Measurements from ENCODE around the gene PRR5L. TPM values are rescaled to one million over a fixed set of nuclear protein-coding genes. Genes with fewer than 3 reads are reported as not detected.
A peak's percentile ranks its signal among the peaks of the same experiment; 100 is the strongest.

The PRR5L gene
- total and polyA plus RNA-seq, 2 experiments from 2014 or later = 0.70 to 2.6 TPM

DNA sequence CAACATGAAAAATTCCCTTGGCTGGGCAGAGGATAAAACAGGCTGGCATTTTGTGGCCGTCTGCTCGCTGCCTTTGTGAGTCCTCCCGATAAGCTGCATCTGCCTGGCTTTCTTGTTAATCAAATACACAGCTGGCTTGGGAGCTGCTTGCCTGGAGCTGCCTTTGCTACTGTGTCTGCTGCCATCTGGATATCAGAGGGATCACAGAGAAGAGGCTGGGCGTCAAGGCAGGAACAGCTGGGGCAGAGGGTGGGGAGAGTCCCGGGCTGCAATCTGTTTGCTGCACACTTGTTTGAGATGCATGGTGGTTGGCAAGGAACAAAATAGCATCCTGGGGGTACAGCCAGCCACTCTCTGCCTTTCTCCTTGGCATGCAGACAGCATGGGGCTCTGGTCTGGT lies 42.9 kb upstream of the PRR5L start:
- H3K9me3 ChIP-seq (ENCODE audit: low read depth) = no peaks in the 10 kb centered on the region
- H3K4me1 ChIP-seq (ENCODE audit: low read depth) = no peaks in the 10 kb centered on the region
- no peaks in the 10 kb centered on the region for H3K27me3 ChIP-seq
- no peak for TF ChIP-seq CTCF (IDR thresholded peaks at IDR 0.05; ENCODE audit: low read depth, low read length)
- H3K4me3 ChIP-seq = no peak overlapping the region
- H3K27ac ChIP-seq = no peak overlapping the region
- no peaks in the 10 kb centered on the region for H3K36me3 ChIP-seq
- no peak for DNase-seq (ENCODE audit: low read depth in 1 of 2, low spot score in 1 of 2)

GRCh38 chr11:36254713-36255112 lies 41.4 kb upstream of the PRR5L start:
- H3K9me3 ChIP-seq (ENCODE audit: low read depth) = no peaks in the 10 kb centered on the region
- no peak overlapping the region for H3K27ac ChIP-seq
- no peaks in the 10 kb centered on the region for H3K4me1 ChIP-seq (ENCODE audit: low read depth)
- H3K36me3 ChIP-seq = no peaks in the 10 kb centered on the region
- no peak overlapping the region for H3K4me3 ChIP-seq
- no peak for DNase-seq (ENCODE audit: low read depth in 1 of 2, low spot score in 1 of 2)
- peaks cover 3% of the 10 kb centered on the region for H3K27me3 ChIP-seq
- TF ChIP-seq CTCF (IDR thresholded peaks at IDR 0.05; ENCODE audit: low read depth, low read length) = no peak

DNA sequence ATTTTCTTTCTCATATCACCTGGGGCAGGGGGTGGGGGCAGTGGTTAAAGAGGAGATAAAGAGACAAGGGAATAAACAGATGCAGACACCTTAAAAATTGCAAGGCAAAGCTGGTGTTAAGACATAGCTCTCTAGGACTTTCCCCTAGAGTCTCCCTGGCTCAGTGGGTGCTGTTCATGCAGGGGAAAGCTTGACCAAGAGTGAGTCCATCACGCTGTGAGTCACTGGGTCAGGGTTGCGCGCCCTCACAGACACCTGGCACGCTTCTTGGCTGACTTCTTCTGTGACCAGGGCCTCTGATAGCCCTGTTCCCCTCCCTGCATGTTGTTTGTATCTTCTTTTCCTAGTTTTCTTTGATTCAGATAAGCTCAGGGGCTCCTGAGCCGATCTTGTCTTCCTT lies 38.7 kb upstream of the PRR5L start:
- no peaks in the 10 kb centered on the region for H3K36me3 ChIP-seq
- no peaks in the 10 kb centered on the region for H3K9me3 ChIP-seq (ENCODE audit: low read depth)
- H3K27ac ChIP-seq = no peak overlapping the region
- peaks cover 3% of the 10 kb centered on the region for H3K27me3 ChIP-seq
- H3K4me1 ChIP-seq (ENCODE audit: low read depth) = no peaks in the 10 kb centered on the region
- TF ChIP-seq CTCF (IDR thresholded peaks at IDR 0.05; ENCODE audit: low read depth, low read length) = no peak
- peak in 1 of 2 donors; percentile 34 for DNase-seq (ENCODE audit: low read depth in 1 of 2, low spot score in 1 of 2)
- no peak overlapping the region for H3K4me3 ChIP-seq

GRCh38 chr11:36258730-36259360 lies 37.2 kb upstream of the PRR5L start:
- DNase-seq (ENCODE audit: low read depth in 1 of 2, low spot score in 1 of 2) = peak; percentile 68 to 89
- H3K9me3 ChIP-seq (ENCODE audit: low read depth) = no peaks in the 10 kb centered on the region
- no peaks in the 10 kb centered on the region for H3K4me1 ChIP-seq (ENCODE audit: low read depth)
- H3K27me3 ChIP-seq = peaks cover 7% of the 10 kb centered on the region
- no peak overlapping the region for H3K4me3 ChIP-seq
- H3K27ac ChIP-seq = no peak overlapping the region
- H3K36me3 ChIP-seq = no peaks in the 10 kb centered on the region
- peak; percentile 81 for TF ChIP-seq CTCF (IDR thresholded peaks at IDR 0.05; ENCODE audit: low read depth, low read length)

DNA sequence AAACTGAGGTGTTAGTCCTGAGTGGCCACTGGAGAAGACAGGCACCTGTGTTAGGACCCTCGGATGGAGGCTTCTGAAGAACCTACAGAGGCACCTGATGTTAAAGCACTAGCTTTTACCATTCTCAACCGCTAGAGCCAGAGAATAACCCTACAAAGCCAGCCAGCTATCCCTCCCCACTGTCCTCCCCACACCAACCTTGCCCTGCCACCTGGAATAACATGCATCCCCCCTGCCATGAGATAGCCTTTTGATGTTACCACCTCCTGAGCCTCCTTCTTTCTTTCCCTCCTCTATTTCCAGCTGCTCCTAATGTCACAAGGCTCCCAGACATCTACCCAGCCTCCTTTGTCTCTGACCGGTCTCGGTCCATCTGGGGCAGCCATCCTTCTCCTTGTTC lies 35.0 kb upstream of the PRR5L start:
- no peak for TF ChIP-seq CTCF (IDR thresholded peaks at IDR 0.05; ENCODE audit: low read depth, low read length)
- H3K4me1 ChIP-seq (ENCODE audit: low read depth) = no peaks in the 10 kb centered on the region

More for the DNA sequence above, 35.0 kb upstream of the PRR5L start:
- no peak overlapping the region for H3K27ac ChIP-seq
- peaks cover 7% of the 10 kb centered on the region for H3K27me3 ChIP-seq
- H3K9me3 ChIP-seq (ENCODE audit: low read depth) = no peaks in the 10 kb centered on the region
- no peaks in the 10 kb centered on the region for H3K36me3 ChIP-seq
- no peak overlapping the region for H3K4me3 ChIP-seq
- DNase-seq (ENCODE audit: low read depth in 1 of 2, low spot score in 1 of 2) = no peak
